HG02840 (cell line): ENCODE results near the gene PARP15.
"Not testable (repeated sequence)": the region's sequence is repeated elsewhere in the genome, so short reads cannot be mapped to it uniquely, and the experiment has no call there.

Experiments
- ATAC-seq: cut with Tn5 transposase; IDR thresholded peaks from one replicate; pipeline ENCODE4 v1.9.1; 2021; ENCODE audit warnings: mild to moderate bottlenecking, moderate library complexity, moderate number of reproducible peaks; ENCODE audit not compliant: unreplicated experiment, low FRiP score

The PARP15 gene

DNA sequence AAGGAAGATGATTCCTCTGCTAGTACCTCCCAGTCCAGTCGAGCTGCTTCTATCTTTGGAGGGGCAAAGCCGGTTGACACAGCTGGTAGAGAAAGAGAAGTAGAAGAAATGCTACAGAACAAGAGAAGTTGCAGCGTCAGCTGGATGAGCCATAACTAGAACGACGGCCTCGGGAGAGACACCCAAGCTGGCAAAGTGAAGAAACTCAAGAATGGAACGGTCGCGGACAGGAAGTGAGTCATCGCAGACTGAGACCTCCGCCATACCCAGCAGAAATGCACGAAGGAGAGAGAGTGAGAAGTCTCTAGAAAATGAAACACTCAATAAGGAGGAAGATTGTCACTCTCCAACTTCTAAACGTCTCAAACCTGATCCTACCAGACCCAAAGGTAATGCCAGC is 84.2 kb downstream of the PARP15 start:
- ATAC-seq: no peak

DNA sequence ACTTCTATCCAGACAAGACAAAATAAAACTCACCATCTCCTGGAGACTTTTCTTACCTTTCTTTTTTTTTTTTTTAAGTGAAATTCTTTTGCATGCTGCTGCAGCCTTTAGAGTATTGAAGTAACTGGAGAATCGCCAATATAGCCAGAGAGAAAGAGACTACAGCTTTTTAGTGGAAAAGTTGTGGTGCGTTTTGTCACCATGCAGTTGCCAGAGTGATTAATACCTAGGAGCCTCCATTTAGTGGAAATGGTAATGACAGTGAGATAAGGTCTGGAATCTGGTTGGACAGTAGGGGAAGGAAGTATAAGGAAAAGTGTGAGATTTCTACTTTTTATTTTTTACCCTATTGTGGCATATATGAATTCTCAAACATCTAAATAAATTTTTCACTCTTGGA is 85.1 kb downstream of the PARP15 start:
- ATAC-seq: no peak

DNA sequence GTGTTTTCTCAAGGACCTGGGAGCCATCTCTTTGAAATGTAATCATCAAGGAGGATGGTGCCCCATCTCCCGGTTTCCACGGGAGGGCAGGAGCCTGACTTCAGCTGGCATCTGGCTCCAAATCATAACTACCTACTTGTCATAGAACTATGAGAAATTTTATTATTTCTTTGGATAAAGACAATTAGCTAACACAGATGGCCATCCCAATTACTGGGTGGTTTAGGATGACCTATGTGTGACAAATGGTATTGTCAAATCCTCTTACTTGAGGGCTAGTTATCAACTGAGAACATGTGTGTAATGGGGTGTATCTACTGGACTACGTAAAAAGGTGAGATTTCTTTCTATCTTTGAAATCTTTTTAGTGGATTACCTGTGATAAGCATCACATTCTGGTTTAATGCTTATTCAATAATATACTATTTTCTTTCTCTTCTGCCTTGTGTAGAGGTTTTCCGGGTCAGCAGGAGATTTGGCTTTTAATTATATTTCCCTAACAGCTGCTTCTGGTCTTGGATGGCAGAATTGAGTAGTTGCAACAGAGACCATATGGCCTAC is 87.9 kb downstream of the PARP15 start:
- no peak for ATAC-seq

DNA sequence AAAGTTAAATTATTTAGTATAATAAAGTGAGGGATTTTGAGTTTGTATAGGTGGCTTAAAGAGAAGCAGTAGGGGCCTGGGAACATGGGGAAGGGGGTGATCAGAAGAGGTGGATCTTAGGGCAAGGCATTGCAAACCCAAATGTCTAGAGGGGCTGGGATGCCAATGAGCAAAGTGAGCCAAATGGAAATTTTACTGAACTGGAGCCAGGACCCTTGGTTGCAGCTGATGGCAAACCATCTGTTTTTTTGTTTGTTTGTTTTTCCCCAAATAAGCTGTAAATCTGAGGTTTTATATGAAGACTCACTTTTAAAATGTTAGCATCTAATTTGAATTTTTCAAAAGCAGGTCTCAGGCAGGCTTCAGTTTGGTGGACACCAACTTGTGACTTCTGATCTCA is 88.4 kb downstream of the PARP15 start:
- ATAC-seq: no peak

DNA sequence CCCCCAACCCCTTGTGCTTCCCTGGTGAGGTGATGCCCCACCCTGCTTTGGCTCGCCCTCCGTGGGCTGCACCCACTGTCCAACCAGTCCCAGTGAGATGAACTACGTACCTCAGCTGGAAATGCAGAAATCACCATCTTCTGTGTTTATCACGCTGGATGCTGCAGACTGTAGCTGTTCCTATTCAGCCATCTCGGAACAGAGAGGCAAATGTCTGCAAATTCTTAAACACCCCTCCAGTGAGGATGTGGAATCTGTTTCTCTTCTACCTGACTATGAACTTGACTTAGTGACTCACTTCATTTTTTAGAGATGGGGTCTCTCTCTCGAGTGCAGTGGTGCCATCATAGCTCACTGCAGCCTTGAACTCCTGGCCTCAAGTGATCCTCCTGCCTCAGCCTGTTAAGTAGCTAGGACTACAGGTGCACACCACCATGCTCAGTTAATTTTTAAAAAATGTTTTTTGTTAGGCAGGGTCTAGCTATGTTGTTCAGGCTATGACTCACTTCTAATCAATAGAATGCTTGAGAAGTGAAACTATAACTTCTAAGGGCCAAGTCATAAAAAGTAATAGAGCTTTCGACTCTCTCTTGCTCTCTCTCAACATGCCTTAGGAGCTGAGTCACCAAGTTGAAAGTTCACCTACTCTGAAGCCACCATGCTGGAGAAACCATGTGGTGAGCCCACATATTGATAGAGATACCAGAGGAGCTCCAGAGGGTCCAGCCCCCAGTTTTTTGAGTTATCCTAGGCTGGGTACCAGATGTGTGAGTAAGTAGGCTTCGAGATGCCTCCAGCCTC is 91.7 kb downstream of the PARP15 start:
- no peak for ATAC-seq

DNA sequence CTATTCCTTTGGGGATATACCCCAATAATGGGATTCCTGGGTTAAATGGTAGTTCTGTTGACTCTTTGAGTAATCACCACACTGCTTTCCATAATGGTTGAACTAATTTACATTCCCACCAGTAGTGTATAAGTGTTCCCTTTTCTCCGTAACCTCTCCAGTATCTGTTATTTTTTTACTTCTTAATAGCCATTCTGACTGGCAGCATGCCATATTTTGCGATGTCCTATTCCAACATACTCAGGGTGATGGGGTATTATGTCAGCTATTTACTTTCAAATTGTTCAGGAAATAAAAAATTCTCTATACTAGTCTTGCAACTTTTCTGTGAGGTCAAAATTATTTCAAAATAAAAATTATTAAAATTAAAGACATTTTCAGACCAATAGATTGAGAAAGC is 94.1 kb downstream of the PARP15 start:
- no peak for ATAC-seq

DNA sequence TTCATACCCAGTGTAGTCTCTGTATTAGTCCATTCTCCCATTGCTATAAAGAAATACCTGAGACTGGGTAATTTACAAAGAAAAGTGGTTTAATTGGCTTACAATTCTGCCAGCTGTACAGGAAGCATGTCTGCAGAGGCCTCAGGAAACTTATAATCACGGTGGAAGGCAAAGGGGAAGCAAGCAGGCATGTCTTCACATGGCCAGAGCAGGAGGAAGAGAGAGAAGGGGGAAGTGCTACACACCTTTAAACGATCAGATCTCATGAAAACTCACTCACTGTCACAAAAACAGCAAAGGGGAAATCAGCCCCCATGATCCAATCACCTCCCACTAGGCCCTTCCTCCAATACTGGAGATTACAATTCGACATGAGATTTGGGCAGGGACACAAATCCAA is 96.9 kb downstream of the PARP15 start:
- ATAC-seq: no peak

DNA sequence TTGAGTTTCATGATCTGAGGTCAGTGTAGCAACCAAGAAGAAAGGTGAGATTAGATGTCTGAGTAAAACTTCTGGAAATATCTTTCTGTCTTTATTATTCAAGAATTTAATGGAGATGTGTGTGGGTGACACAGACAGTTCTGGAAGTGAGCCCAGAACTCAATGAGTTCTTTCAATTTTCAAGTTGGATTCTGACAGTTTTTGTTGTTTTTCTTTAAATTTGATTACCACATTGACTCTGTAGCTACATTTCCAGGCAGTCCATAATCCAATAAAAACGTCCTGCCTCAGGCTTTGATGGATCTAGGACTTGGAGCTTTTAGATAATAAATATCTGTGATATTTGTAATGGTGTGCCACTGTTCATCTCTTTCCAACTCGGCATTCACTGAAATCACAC is 99.3 kb downstream of the PARP15 start:
- ATAC-seq: no peak

DNA sequence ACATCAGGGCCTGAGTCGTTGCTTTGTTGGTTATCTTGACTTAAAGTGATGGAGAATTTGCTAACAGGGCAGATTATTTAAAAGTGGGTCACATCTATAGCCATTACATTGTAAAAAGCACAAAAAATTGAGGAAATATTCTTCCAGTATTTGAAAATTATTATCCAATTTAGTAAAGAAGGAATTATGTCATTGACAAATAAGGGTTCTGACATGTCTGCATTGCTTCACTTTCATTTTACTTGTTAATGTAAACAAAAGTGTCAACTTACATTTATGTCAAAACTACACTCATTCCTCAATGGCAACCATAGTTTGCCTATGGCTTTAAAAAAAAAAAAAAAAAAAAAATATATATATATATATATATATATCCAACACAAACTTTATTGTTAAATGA is 99.8 kb downstream of the PARP15 start:
- ATAC-seq: no peak

DNA sequence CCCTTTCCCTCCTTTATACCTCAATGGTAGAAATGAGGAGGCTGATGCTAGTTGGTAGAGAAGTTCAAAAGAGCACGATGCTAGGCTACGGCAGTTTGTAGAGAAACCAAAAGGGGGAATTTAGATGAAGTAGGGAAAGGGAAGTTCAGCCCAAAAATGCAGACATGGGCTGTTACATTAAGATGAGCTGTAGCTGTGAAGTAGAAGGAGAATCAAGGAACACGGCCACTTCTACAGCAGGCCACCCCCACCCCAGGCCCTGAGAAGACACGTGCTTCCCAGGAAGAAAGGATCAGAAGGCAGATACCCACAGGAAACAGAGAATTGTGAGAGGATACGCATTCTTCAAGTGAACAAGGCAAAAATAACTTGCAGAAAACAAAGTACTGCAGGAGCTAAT is 101.1 kb downstream of the PARP15 start:
- ATAC-seq: no peak

DNA sequence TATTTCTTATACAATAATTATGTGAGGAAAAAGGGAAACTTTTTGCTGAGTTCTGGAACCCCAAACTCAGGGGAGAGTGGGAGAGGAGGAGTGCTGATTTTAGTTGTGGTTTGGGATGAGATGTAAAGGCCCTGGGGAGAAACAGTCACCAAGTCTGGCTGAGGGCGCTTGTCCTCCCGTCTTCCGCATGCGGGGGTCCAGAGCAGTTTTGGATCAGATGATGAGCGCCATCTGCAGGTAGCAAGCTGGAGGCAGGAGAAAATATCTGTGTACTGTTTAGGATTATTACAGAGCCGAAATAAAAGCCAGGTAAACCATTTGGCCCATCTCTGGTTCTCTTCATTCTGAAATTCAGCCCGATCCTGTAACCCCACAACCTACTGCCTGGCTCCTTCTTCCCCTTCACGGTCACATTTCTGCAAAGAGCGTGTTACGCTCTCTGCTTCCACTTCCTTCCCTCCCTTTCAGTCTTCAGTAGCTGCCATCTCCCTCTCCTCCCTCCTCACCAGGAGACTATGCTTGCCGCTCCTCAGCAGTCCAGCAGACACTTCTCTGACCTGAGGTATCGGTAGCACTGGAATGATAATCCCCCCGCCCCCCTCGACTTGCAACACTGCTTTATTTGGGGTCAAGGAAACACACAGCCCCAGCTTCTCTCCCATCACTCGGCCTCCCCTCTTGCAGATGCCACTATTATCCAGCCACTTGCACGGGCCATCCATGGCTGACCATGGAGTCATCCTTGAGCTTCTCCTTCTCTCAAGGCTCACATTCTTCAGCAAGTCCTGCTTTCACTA is 101.8 kb downstream of the PARP15 start:
- ATAC-seq: no peak

DNA sequence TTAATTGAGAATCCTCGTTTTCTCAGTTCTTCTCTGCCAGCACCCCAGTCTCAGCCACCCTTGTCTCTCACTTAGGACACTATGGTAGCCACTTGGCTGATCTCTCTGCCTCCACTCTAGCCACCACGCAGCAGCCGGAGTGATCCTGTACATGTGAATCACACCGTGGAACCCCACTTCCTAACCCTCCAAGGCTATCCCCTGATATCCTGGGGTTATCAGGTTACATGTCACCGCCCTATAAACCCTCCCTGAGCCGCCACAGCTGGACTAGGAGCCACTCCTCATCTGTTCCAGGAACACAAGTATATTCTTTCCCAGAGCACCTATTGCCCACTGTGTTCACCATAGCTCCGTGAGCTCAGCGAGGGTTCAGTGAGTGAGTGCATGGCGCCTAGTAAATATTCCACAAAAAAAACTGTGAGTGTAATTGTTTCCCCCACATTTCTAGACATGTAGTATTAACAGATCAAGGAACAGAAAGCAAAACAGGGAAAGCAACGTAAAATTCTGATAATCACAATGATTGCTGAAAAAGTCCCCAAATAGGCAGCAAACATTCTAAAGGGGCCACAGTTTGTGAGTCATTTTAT is 102.5 kb downstream of the PARP15 start:
- ATAC-seq: no peak

DNA sequence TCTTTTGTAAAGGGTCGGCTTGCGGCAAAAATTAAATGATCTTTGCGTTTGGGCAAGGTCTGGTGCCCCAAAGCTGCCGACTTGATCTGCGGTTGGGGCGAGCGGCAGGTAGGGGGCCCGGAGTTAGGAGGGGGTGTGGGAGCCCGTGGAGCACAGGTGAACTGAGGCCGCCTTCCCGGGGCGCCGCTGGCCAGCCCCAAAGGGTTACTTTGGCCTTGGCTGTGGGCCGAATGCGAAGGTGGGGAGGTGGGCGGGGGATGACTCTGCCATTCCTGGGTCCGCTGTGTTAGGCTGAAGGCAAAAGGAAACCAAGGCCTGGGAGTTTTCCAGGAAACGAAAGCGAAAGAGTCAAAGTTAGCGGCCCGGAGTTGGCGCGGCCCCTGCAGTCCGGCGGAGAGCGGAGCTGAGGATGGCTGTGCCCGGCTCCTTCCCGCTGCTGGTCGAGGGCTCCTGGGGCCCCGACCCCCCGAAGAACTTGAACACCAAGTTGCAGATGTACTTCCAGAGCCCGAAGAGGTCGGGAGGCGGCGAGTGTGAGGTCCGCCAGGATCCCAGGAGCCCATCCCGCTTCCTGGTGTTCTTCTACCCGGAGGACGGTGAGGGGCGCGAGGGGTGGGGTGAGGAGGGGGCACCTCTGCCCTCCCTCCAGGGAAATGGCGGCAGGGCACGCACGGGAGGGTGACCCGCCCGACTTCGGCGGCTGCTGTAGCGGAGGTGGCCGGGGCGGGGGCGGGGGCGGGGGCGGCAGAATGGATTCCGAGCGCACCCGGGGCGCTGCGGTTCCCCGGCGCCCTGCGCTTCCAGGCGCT is 103.2 kb downstream of the PARP15 start, which contains the start of gene PARP14:
TSS of gene PARP14 (plus strand) at position 365 of the 809 bp plus-strand sequence. CDS start at position 410, 45 bp downstream.
- ATAC-seq: no peak

DNA sequence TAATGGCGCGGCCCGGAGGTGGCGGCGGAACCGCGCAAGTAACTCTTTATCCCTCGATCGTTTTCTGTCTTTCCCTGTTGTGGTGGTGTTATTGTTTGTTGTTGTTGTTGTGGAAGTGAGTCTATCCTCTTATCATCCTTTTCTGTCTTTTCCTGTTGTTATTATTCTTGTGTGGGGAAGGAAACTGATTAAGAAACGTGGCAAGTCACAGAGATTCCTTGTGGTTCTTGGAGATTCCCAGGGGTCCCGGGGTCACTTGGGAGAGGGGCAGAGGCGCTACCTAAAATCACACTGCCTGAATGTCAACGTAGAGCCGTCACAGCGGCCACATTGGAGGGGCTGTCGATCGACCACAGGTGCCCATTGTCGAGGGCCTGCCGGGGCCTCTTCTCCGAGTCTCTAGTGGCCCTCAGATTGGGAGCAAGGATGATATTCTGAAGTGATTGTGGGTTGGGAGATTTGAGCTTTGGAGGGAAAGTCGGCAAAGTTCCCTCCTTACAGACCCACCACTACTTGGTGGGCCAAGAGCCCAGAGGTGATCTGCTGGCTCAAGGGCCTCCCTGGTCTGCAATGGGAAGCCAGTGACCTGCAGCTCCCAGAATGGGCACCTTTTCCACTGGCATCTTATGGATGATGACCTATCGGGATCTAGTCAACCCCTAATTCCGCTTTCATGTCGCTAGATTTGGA is 104.0 kb downstream of the PARP15 start:
- no peak for ATAC-seq

DNA sequence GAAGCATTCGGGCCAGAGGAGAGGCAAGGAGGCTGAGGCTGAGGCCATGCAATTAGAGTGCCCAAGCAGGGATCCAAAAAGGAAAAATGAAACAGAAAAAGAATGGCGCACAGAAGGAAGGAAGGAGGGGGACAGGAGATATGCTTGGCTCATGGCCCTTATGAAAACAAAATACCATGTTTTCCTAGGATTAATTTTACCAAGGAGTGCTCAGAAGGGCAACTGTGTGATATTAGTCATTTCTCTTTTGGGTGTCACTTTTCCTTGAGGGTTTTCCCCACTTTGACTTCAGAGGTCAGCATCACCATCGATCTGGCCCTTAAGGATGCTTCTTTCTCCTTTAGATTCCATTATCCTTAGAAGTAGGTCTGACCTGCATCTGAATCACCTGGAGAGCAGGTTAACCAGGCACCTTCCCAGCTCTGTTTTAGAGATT is 104.5 kb downstream of the PARP15 start:
- no peak for ATAC-seq

DNA sequence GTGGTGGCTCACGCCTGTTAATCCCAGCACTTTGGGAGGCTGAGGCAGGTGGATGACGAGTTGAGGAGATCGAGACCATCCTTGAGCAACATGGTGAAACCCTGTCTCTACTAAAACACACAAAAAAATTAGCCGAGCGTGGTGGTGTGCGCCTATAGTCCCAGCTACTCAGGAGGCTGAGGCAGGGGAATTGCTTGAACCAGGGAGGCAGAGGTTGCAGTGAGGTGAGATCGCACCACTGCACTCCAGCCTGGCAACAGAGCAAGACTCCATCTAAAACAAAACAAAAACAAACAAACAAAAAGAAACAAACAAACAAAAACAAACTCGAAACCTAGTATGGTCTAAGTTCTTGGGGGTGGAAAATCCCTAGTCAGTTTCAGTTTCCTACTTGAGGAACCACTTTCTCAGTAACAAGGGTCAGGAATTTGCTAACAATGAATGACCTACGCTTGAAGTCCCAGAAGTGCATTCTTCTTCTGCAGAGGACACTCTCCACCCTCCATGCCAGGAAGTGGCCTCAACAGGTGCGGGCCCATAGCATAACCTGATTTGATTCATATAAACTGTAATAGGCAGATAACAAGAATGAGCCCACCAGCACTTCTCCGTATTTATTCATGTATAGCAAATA is 105.4 kb downstream of the PARP15 start:
- not testable (repeated sequence) for ATAC-seq

DNA sequence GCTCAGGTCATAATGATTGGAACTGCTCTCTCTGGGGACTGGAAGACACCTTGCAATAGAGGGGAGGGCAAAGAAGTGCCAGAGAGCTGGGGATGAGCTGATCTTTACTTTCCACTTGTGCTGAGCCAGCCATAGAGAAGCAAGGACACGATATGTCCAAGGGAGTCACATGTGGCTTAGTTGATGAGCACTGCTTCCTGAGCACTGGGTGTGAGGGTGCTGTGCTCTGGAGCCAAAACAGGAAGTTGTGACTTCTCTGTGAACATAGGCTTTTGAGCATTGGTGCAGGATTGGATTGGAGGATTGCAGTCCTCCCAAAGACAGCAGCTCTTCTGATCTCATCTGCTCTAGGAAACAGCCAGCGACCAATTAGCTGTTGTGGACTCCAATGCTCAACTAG is 109.8 kb downstream of the PARP15 start:
- no peak for ATAC-seq
